Vagina (tissue), 2 donors: ENCODE measurements around the gene LRRC1.

Experiments
- POLR2A ChIP-seq, 2 donors: fragments of 450-650 bp; IDR thresholded peaks; one replicate each; pipeline ENCODE4 v1.6.1; 2017; ENCODE audit warnings: antibody characterized with exemption in 2 of 2, mild to moderate bottlenecking in 2 of 2, moderate library complexity in 2 of 2
- TF ChIP-seq, protein P1 (sequence below), 3 experiments: fragments of 450-650 bp in 2 of 3; fragments of 200-600 bp in 1 of 3; sonication (generic) in 1 of 3; IDR thresholded peaks; one replicate each; pipeline ENCODE4 v1.5.1; 2017 to 2019; ENCODE audit warnings: antibody characterized with exemption in 3 of 3, mild to moderate bottlenecking in 2 of 3, moderate library complexity in 2 of 3

DNA sequence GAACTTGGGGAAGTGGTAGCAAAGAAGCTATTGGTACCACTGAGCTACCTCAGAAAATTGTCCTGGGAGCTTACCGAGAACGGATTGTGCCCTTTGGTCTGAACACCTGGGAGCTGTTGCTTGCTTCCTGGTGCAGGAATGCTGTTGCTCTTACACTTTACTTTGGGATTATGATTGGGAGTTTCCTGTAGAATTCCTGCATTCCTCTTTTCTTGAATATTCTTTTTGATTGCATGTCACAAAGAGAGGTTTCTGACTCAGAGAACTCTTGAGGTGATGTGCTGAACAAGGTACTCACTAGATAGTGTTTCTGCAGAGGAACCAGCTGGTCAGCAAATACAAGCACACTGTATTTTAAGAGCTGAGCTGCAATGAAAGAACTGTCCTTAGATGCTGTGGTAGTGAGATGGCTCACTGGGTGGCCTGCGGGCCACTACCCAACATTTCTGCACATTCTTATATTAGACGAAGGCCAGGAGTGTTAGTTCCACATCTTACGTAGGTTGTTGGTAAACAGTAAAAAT, 35.0 kb downstream of the LRRC1 start:
- TF ChIP-seq, protein P1, sequence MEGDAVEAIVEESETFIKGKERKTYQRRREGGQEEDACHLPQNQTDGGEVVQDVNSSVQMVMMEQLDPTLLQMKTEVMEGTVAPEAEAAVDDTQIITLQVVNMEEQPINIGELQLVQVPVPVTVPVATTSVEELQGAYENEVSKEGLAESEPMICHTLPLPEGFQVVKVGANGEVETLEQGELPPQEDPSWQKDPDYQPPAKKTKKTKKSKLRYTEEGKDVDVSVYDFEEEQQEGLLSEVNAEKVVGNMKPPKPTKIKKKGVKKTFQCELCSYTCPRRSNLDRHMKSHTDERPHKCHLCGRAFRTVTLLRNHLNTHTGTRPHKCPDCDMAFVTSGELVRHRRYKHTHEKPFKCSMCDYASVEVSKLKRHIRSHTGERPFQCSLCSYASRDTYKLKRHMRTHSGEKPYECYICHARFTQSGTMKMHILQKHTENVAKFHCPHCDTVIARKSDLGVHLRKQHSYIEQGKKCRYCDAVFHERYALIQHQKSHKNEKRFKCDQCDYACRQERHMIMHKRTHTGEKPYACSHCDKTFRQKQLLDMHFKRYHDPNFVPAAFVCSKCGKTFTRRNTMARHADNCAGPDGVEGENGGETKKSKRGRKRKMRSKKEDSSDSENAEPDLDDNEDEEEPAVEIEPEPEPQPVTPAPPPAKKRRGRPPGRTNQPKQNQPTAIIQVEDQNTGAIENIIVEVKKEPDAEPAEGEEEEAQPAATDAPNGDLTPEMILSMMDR (IDR thresholded peaks at IDR 0.05), result no peak
- no peak for TF ChIP-seq POLR2A (IDR thresholded peaks at IDR 0.05)
